22Rv1 (cell line): Measurements from ENCODE around the gene GSTP1.

ENCODE experiments used
- CTCF ChIP-seq: fragments of 450-650 bp; IDR thresholded peaks from 2 replicates; pipeline ENCODE4 v1.5.1; 2017; ENCODE audit warnings: mild to moderate bottlenecking
- ZFX ChIP-seq: fragments of 450-650 bp; IDR thresholded peaks from 2 replicates; pipeline ENCODE4 v1.6.1; 2017; ENCODE audit warnings: antibody characterized with exemption, borderline replicate concordance

GRCh38 chr11:67628710-67629385 lies 45.2 kb downstream of the GSTP1 start:
- TF ChIP-seq CTCF (no peak), ZFX (no peak)
